GM21447 (cell line): ENCODE results near the gene LRRC47.
"Not testable (repeated sequence)": the region's sequence is repeated elsewhere in the genome, so short reads cannot be mapped to it uniquely, and the experiment has no call there.

Source experiments
- ATAC-seq: cut with Tn5 transposase; IDR thresholded peaks from one replicate; pipeline ENCODE4 v1.9.1; 2021; ENCODE audit not compliant: unreplicated experiment

The LRRC47 gene

DNA sequence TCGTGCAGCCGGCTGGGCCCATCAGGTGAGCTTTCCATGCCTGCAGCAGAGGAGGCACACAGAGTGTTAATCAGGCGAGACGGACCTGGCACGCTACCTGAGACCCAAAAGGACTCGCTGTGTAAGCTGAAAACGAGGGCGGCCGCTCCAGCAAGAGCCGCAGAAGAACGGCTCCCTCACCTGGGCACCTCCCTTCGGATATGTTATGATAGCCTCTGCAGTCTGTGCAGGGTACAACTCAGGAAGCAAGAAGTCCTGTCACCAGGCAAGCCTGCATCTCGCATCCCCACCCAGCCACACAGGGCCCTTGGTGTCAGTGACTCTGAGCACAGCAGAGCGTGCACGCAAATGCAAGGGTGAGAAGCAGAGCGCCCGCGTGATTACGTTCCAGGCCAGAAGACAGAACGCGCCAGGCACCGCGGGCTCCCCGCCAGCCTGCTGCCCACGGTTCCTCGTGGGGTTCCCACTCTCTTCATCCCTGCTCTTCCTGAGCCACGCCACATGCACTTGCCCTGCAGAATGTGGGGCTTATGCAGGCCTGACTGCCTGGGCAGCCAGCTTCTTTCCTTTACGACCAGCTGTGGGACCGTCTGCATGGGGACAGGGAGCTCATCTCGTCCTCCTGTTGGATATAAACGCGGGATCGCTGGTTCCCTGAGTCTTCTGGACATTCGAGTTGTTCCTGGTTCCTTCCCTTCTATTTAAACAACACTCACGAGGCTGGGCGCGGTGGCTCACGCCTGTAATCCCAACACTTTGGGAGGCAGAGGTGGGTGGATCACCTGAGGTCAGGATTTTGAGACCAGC lies 20.2 kb upstream of the LRRC47 start:
- no peak for ATAC-seq

DNA sequence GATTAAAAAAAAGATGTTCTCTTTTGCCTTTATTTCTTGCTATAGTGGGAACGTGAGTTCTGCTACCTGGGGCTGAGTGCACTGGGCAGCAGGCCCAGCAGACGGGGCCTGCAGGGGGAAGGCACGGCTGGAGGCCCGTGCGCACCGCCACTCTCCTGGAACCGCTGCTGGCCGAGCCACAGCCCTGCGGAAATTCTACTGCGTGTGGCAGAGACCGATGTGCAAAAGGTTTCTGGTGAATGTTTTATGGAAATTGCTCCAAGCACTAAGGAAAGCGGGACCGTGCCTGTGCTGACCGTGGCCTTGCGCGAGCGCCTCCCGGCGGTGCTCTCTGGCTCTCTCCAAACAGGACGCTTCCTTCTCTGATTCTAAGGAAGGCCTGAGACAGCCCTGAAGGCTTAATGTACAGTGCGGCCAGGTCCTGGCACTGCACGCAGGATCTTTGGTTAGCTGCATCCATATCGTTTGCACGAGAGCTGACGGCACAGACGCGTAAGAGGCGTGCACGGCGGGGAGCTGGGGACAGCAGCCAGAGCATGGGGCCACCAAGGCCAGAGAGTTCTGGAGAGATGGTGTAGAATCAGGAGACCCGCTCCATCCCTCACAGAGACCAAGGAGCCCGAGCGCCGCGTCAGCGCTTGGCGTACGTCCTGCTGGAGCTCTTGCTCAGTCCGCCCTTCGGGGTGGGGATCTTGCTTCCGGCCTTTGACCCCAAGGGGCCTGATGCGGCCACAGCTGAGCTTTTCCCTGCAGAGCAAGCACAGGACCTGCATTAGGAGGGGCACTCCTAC lies 18.7 kb upstream of the LRRC47 start:
- no peak for ATAC-seq

DNA sequence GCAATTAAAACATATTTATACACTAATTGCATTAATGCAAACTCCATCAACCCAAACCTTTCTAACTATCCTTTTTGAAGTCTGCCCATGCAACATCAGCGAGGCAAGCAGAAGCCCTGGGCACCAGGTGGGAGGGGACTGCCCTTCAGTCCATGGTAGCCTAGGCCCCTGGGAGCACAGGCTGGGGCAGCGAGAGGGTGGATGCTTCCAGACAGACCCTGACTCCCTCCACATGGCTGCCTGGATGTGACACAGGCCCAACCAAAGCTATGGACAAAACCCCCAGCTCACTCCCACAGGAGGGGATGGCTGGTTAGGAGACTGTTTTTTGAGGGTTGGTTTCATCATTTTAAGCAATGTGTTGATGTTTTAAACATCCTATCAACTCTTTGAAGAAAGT lies 17.8 kb upstream of the LRRC47 start:
- ATAC-seq: no peak

DNA sequence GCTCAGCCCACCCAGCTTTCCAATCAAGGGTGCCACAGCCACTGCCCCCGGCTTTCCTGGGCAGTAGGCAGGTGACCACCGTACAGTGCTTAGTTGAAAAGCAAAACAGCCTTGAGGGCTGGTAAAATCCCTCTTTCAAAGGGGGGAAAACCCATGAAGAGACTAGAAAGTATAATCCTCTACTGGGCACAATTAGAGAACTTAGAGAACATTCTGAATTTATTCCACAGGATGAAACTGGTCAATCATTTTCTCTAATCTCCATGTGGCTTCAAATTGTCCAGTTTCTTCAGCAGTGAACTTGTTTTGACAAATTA lies 15.3 kb upstream of the LRRC47 start:
- ATAC-seq: no peak

DNA sequence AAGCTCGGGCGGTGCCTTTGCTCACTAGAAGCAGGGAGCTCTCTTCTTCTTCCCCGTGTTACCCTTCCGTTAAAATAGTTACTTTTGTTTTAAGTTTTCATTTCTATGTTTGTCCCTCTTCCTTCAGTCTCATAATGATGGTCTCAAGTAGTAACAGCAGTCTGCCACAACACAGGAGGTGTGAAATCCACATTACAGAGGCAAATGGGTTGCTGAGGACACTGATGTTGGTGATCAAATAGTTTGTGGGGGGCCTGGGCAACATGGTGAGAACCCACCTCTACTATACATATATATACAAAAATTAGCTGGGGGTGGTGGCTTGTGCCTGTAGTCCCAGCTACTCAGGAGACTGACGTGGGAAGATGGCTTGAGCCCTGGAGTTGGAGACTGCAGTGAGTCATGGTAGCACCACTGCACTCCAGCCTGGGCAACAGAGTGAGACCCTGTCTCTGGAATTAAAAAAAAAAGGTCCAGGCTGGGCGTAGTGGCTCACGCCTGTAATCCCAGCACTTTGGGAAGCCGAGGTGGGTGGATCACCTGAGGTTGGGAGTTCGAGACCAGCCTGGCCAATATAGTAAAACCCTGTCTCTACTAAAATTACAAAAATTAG lies 14.0 kb upstream of the LRRC47 start:
- not testable (repeated sequence) for ATAC-seq

DNA sequence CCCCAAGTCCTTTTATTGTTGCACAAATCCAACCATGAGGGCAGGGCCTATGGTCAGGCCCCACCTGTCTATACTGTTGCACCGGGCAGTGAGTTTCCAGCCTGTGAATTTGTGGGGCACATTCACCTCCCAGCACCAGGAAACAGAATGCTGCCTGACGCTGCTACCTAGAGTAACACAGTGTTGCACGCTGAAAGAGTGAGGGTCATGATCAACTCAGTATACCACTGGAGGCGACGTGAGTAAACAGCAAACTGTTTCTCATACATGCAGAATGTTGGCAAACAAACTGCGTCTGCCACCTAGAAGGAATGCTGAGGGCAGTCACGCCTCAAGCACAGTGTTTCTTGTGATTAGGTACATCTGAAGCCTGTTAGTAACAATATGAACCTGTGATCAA lies 13.4 kb upstream of the LRRC47 start:
- ATAC-seq: no peak

DNA sequence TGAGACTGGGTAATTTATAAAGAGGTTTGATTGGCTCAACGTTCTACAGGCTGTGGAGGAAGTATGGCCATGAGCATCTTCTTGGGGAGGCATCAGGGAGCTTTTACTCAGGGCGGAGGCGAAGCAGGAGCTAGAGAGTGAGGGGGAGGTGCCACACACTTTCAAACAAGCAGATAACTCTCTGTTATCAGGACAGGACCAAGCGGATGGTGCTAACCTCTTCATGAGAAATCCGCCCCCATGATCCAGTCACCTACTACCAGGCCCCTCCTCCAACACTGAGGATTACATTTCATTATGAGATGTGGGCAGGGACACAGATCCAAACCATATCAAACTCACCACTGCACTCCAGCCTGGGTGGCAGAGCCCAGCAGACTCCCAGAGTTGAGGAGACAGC lies 11.5 kb upstream of the LRRC47 start:
- ATAC-seq: no peak

DNA sequence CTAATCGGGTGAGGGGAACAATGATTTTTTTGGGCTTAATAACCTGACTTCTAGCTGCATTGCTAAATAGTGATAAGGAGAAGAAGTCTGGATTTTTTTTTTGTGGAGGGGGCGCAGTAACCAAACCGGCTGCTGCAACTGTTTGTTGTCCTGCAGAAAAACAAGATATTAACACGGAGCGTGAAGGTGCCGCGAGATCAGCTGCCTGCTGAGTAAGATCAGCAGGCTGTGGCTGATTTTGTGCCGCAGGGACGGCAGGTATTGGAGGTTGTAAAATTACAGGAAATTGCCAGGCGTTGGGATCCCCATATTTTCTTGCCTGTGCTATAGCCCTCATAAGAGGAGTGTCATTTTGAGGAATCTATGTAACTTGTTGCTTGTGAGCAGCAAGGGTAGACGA lies 8.7 kb upstream of the LRRC47 start:
- no peak for ATAC-seq

DNA sequence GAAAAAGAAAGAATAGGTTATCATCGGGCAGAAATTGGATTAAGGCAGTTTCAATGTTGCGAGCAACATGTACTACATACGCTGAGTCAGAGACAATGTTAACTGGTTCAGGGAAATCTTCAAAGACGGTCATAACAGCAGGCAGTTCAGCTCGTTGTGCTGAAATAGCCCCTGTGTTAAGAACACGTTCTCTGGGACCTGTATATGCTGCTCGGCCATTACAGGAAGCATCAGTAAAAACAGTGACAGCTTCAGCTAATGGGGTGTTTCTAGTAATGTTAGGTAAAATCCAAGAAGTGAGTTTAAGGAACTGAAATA lies 8.3 kb upstream of the LRRC47 start:
- ATAC-seq: not testable (repeated sequence)

DNA sequence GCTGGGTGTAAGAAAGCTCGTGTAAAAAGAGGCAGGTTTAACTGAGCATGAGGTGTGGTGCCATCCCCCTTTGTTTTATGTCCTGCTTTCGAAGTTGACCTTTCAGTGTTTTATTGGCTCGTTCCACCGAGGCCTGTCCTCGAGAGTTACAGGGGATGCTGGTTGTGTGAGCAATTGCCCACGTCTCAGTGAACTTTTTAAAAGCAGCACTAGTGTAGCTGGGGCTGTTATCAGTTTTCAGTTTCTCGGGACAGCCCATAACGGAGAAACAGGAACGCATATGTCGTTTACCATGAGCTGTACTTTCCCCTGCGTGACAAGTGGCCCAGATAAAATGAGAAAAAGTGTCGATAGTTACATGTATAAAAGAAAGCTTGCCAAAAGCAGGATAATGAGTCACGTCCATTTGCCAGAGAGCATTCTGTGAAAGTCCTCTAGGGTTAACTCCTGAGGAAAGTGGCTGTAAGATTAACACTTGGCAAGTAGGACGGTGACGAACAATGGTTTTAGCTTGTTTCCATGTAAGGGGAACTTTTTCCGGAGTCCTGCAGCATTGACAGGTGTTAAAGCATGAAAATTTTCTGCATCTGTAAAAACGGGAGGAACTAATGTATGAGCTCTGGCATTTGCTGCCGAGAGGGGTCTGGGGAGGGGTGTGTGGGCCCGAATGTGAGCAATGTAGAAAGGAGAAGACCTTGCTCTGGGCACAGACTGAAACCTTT lies 7.8 kb upstream of the LRRC47 start:
- no peak for ATAC-seq

DNA sequence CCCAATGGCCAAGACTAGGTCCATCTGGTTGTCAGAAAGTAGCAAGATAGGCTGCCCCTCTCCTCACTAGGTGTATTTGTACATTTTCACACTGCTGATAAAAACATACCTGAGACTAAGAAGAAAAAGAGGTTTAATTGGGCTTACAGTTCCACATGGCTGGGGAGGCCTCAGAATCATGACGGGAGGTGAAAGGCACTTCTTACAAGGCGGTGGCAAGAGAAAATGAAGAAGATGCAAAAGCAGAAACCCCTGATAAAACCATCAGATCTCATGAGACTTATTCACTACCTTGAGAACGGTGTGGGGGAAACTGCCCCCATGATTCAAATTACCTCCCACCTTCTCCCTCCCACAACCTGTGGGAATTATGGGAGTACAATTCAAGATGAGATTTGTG lies 4.5 kb upstream of the LRRC47 start:
- not testable (repeated sequence) for ATAC-seq

DNA sequence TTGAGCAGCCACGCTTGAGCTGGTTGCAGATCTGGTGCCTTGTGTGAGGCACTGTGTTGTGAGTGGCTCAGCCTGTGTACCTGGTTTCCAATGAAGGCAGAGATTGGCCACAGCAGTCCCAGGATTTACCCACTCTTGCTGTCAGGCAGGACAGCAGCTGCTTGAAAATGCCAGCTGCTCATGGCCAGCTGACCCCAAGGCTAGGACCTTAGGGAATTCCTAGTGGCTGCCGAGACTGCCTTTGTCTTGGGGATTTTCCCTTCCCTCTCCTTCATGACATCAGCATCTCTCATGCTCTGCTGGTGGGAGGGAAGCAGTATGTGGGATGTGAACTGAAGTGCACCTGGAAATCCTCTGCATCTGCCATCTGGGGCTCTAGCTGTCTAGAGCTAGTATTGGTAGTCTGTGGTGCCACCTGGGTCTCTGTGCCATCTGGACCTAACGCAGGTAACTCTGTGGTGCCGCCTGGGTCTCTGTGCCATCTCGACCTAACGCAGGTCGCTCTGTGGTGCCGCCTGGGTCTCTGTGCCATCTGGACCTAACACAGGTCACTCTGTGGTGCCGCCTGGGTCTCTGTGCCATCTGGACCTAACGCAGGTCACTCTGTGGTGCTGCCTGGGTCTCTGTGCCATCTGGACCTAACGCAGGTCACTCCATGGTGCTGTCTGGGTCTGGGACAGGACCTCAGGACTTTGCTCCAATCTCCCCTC lies 3.8 kb upstream of the LRRC47 start:
- ATAC-seq: no peak

DNA sequence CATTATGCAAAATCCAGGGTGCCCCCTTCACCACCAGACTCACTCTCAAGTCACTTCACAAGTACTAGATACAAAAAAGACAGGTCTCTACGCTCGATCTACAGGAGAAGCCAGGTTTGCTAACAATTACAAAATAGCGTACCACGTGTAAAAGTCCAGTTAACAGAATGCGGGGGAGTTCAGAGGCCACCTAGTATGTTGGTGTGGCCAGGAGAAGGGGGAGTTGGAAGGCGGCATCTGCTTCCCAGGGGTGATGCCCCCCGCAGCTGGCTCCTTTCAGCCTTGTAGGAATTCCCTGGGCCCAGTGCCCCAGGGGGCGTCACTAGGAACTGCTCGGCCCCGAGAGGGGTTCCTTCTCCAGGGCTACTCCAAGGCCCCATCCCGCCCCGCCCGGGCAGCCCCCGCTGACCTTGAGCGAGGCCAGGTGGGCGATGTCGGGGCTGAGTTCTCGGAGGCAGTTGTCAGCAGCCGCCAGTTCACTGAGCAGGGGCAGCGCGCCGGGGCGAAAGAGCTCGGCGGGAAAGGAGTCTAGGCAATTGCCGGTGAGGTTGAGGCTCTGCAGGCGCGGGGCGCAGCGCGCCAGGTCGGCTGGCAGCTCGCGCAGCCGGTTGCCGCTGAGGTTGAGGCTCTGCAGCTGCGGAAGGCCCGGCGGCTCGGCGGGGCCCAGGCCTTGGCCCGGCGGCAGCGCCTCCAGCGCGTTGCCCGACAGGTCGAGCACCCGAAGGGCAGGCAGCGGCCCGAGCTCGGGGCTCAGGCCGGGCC lies 664 bp downstream of the LRRC47 start:
- peak; percentile 18 for ATAC-seq

DNA sequence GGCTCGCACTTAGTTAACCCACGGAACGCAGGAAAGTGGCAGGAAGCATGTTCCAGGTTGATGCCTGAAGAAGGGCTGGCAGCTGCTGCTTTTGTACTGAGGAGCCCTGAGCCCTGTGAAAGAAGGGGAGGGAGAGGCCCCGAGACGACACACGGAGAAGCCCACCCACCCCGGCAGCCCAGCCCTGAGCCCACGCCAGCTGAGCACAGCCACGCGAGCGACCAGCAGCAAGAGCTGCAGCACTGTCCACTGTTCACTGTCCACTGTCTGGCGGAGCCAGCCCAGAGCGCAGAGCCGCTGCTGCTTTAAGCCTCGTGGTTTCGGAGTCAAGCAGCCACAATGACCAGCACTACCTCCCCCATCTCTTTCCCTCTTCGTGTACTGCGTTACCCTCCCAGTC lies 5.3 kb downstream of the LRRC47 start:
- no peak for ATAC-seq

DNA sequence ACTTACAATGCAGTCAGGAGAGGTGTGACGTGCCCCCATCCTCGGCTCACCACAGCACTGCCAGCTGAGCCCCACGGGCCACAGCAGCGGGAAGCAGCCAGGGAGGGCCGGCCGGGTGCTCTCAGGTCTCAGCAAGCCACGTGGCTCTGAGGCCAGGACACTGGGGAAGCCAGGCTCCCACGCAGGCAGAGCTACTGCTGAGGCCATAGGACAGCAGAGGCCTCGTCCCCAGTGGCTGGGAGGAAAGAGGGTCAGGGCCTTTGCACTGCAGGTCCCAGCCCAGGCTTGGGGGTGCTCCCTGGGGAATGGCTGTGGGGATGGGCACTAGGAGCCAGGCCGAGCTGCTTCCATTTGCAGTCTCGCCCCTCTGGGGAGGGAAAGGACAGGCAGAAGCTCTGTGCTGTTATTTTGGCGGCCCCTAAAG lies 5.8 kb downstream of the LRRC47 start:
- no peak for ATAC-seq

DNA sequence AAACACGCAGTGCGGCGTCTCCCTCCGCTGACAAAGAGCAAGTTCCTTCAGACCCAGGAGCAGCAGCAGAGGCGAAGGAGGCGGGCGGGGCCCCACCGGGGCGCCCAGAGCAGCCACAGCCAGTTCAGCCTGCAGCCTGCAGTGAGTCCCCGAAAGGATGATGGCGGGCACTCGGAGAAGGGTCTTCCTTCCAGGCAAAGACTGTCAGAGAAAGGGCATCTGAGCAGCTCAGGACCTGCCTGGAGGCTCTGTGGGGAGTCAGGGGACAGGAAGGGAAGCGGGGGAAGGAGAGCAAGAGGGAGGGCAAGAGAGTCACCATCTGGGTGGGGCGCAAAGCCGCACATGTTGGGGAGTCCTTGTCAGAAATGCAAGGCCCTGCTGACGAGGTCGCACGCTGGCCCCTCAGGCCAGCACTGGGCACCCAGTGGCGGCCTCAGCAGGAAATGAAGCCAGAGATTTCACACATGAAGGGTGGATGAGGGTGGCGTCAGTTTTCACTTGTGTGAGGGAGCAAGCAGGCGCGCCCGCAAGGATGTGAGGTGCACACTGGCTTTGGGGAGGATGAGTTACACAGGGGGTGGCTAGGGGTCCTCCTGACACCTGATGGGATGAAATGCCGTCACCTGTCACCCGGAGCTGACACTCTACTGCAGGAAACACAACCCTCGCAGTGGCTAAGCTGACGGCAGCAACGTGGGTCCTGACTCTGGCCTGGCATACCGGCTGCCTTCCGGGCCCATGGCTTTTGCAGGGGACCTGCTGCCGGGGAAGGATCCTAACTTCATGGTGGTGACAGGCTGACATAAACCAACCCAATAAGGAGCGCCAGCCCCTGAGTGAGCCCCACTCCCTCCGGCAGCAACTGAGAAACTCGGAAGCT lies 6.6 kb downstream of the LRRC47 start:
- ATAC-seq: no peak

DNA sequence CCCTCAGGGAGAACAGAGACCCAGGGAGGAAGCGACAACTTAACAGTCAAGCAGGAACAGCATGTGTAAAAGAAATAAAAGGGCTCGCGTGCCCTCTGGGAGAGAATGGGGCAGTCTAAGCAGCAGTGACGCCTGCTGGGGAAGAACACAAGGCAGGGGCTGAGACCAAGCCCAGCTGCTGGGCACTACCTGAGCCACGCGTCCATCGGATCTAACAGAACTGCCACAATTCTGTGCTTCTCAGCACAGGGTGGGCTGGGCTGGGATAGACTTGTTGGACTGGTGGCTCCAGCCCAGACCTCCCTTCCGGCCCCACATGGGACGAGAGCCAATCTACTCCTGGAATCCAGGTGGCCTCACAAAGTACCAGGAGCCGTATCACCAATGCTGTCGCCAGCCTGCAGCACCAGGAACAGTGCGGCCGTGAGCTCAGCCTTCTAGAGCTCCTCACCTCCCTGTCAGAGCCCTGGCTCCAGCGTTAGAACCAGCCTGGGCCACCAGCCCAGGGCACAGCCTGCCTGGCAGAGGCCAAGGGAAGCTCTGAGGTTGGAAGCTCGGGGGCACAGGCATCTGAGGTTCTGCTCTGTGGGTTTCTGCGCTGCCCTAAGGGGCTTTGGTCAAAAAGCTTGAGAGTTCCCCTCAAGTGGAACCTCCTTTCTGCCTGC lies 7.4 kb downstream of the LRRC47 start:
- no peak for ATAC-seq

DNA sequence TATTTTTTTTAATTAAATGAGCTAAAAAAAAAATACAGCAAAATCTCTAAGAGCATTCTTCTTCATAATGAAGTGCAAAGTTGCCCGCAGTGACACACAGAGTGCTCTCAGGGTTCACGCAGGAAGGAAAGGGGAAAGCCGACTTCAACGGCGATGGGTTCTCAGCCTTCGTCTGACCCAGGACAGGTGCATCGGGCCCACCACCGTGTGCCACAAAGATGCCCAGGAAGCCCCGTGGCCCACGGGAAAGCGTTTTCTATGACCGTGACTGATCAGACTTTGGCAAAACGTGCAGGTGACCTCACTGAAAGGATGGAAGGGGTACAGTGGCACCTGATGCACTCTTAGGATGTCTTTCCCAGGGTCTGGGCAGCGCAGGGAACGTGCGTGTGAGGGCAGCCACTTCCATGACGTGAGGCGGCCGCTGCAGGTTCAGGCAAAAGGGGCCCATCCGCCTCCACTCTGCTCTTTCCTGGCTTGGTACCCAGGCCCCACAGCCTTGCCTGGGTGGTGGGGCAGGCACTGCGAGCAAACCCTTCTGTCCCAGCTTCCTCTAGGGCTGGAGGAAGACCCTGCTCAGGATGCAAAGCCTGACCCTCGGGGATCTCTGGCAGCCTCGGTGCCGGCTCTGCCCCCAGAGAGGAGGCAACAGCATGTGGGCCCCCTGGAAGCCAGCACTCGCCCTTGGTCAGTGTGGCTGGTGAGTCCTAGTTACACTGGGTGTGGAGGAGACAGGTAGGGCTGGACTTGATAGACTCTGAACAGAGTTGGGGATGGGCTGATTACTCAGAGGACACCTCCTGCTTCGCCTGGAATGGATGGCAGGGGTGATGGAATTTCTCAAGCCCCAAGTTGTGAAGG lies 8.3 kb downstream of the LRRC47 start:
- no peak for ATAC-seq
